HCT116 (cell line): ENCODE data around the gene NFIA. TPM values are rescaled to one million over a fixed set of nuclear protein-coding genes. Genes with fewer than 3 reads are reported as not detected.
A peak's percentile ranks its signal among the peaks of the same experiment; 100 is the strongest.

ENCODE experiments used
- ATAC-seq: fragments of 200-7000 bp; cut with Tn5 transposase; 2 replicates; pipeline ENCODE4 v1.9.1; 2020; ENCODE audit warnings: mild to moderate bottlenecking, moderate library complexity
- BruUV-seq: library from RNA; stranded (reverse); fragments of 400-500 nt; replicated peaks from 2 replicates; lab custom pipeline; 2021; lab: Mats Ljungman, UMichigan
- CTCF ChIA-PET: fragments of 300-600 bp; sonication (Branson Sonifier 250); formaldehyde crosslinking; loops from one replicate; lab custom pipeline; 2021; ENCODE audit warnings: antibody characterized with exemption; lab: Charles Lee
- POLR2A ChIA-PET: fragments of 300-600, 350-600 bp; sonication (Branson Sonifier 250); formaldehyde crosslinking; loops from one replicate; lab custom pipeline; 2021; ENCODE audit warnings: antibody characterized with exemption; lab: Charles Lee
- RAD21 ChIA-PET, 2 experiments: fragments of 300-600 bp; sonication (Branson Sonifier 250); formaldehyde crosslinking; loops; one replicate each; lab custom pipeline; 2023; ENCODE audit warnings: low total read pairs in 2 of 2; ENCODE audit not compliant: uncharacterized antibody in 2 of 2, unreplicated experiment in 2 of 2, low non-redundant PET in 1 of 2; lab: Charles Lee
- DNase-seq: peaks from one replicate; pipeline ENCODE4 v3.0.0-alpha.2; 2010; ENCODE audit warnings: low read depth, low spot score
- H2AFZ ChIP-seq: fragments of 200-600 bp; shearing (Covaris generic), sonication (generic); 2 replicates; pipeline ENCODE4 v1.6.1; 2017; ENCODE audit warnings: low read depth, mixed run types, mixed read lengths, antibody characterized with exemption, low read length; ENCODE audit not compliant: poor library complexity, severe bottlenecking
- H3K27ac ChIP-seq: 2 replicates; pipeline ENCODE4 v1.5.1; 2012; ENCODE audit warnings: low read depth, low read length
- H3K27me3 ChIP-seq: fragments of 200-600 bp; sonication (generic); 2 replicates; pipeline ENCODE4 v1.6.1; 2016; ENCODE audit warnings: mixed run types, low read length, mixed read lengths; ENCODE audit not compliant: insufficient read depth
- H3K36me3 ChIP-seq, 2 experiments: fragments of 200-500 bp in 1 of 2; fragments of 200-600 bp in 1 of 2; sonication (Bioruptor generic) in 1 of 2; sonication (generic) in 1 of 2; 2 replicates each; pipeline versions ENCODE4 v1.5.1 to v1.6.1; 2014 to 2016; ENCODE audit warnings: low read length in 2 of 2, inconsistent platforms in 1 of 2, mixed read lengths in 1 of 2, mixed run types in 1 of 2; ENCODE audit not compliant: insufficient read depth in 2 of 2, control insufficient read depth in 1 of 2
- H3K4me1 ChIP-seq, 2 experiments: fragments of 200-600 bp in 1 of 2; sonication (generic) in 1 of 2; 2 replicates each; pipeline versions ENCODE4 v1.5.1 to v1.6.1; 2012 to 2017; ENCODE audit warnings: low read length in 2 of 2, inconsistent platforms in 1 of 2, mild to moderate bottlenecking in 1 of 2, mixed read lengths in 1 of 2, mixed run types in 1 of 2, moderate library complexity in 1 of 2; ENCODE audit not compliant: insufficient read depth in 2 of 2, control insufficient read depth in 1 of 2
- H3K4me2 ChIP-seq: fragments of 200-600 bp; sonication (generic); 2 replicates; pipeline ENCODE4 v1.6.1; 2017; ENCODE audit warnings: mixed run types, low read length, mixed read lengths
- H3K4me3 ChIP-seq, 2 experiments: fragments of 200-600 bp in 1 of 2; sonication (generic) in 1 of 2; replicated peaks in 1 of 2; 2 replicates each; pipeline ENCODE4 v1.5.1; 2011 to 2016; ENCODE audit warnings: low read length in 2 of 2, control low read depth in 1 of 2, low read depth in 1 of 2, mild to moderate bottlenecking in 1 of 2, mixed read lengths in 1 of 2, mixed run types in 1 of 2
- H3K79me2 ChIP-seq: fragments of 200-600 bp; sonication (generic); 2 replicates; pipeline ENCODE4 v1.6.1; 2017; ENCODE audit warnings: mild to moderate bottlenecking, mixed run types, low read length, moderate library complexity, mixed read lengths; ENCODE audit not compliant: insufficient read depth
- H3K9ac ChIP-seq: fragments of 200-600 bp; sonication (generic); 2 replicates; pipeline ENCODE4 v1.6.1; 2016; ENCODE audit warnings: low read length, mixed read lengths
- H3K9me2 ChIP-seq: fragments of 200-600 bp; sonication (generic), shearing (Covaris generic); 2 replicates; pipeline ENCODE4 v1.6.1; 2017; ENCODE audit warnings: mixed run types, mild to moderate bottlenecking, moderate library complexity; ENCODE audit not compliant: insufficient read depth
- H3K9me3 ChIP-seq, 2 experiments: fragments of 200-500 bp in 1 of 2; fragments of 200-600 bp in 1 of 2; sonication (Bioruptor generic) in 1 of 2; sonication (generic) in 1 of 2; 2 replicates each; pipeline ENCODE4 v1.6.1; 2014 to 2017; ENCODE audit warnings: low read length in 2 of 2, mixed read lengths in 2 of 2, inconsistent platforms in 1 of 2, low read depth in 1 of 2, mild to moderate bottlenecking in 1 of 2, mixed run types in 1 of 2, moderate library complexity in 1 of 2; ENCODE audit not compliant: control insufficient read depth in 1 of 2, insufficient read depth in 1 of 2
- H4K20me1 ChIP-seq: fragments of 200-600 bp; sonication (generic), shearing (Covaris generic); 2 replicates; pipeline ENCODE4 v1.6.1; 2017; ENCODE audit warnings: mixed run types, mild to moderate bottlenecking, moderate library complexity; ENCODE audit not compliant: insufficient read depth
- CBX3 ChIP-seq: IDR thresholded peaks from 2 replicates; pipeline ENCODE4 v1.6.1; 2012; ENCODE audit warnings: low read depth
- CEBPB ChIP-seq: IDR thresholded peaks from 2 replicates; pipeline ENCODE4 v1.6.1; 2012; ENCODE audit warnings: low read depth
- FOSL1 ChIP-seq: IDR thresholded peaks from 2 replicates; pipeline ENCODE4 v1.6.1; 2012; ENCODE audit warnings: low read depth
- POLR2A ChIP-seq: IDR thresholded peaks from 2 replicates; pipeline ENCODE4 v1.7.0; 2011; ENCODE audit warnings: borderline replicate concordance; ENCODE audit not compliant: insufficient read depth, insufficient read length; ENCODE audit errors: extremely low read depth
- RAD21 ChIP-seq: IDR thresholded peaks from 2 replicates; pipeline ENCODE4 v1.6.1; 2012; ENCODE audit warnings: low read depth, mild to moderate bottlenecking
- ZFX ChIP-seq: fragments of 450-650 bp; IDR thresholded peaks from 2 replicates; pipeline ENCODE4 v1.6.1; 2017
- ZNF274 ChIP-seq: fragments of 200-500 bp; sonication (Bioruptor generic); IDR thresholded peaks from 2 replicates; pipeline ENCODE4 v1.6.1; 2014; ENCODE audit warnings: mild to moderate bottlenecking, low read depth, low read length, inconsistent platforms
- intact Hi-C: fragments of 100-400 bp; cut with micrococcal nuclease; formaldehyde crosslinking; loops from 2 replicates; pipeline ENCODE4 v1.10.0; 2022
- total RNA-seq: library from RNA; stranded (reverse); gene quantifications from one replicate; pipeline ENCODE4 v1.2.1, GENCODE V29; 2021; ENCODE audit not compliant: unreplicated experiment
- TF ChIP-seq, protein P1 (sequence below): IDR thresholded peaks from 2 replicates; pipeline ENCODE4 v1.6.1; 2011; ENCODE audit warnings: mild to moderate bottlenecking, low read length, moderate library complexity; ENCODE audit not compliant: insufficient replicate concordance; ENCODE audit errors: extremely low read depth
- TF ChIP-seq, protein P2 (sequence below): IDR thresholded peaks from 2 replicates; pipeline ENCODE4 v1.6.1; 2012
- TF ChIP-seq, protein P3 (sequence below), 3 experiments: fragments of 200-600 bp in 1 of 3; sonication (generic) in 1 of 3; IDR thresholded peaks in 2 of 3; conservative IDR thresholded peaks in 1 of 3; 2 replicates each; pipeline ENCODE4 v1.5.1; 2012 to 2017; ENCODE audit warnings: low read depth in 2 of 3, low read length in 2 of 3, antibody characterized with exemption in 1 of 3, borderline replicate concordance in 1 of 3, control low read depth in 1 of 3, mild to moderate bottlenecking in 1 of 3, mixed read lengths in 1 of 3, mixed run types in 1 of 3, moderate library complexity in 1 of 3; ENCODE audit not compliant: insufficient read depth in 1 of 3

The NFIA gene
- total RNA-seq, 1 experiment from 2014 or later = 17.2 TPM

GRCh38 chr1:61453111-61453961 lies 371.0 kb downstream of the NFIA start:
- CTCF ChIA-PET = interaction anchor here (0.6 to 2.4 kb wide), 6 partner anchors 9 to 1482 kb away, joined by 3 to 16 read pairs (median 4); no protein-coding TSS in a partner anchor
- H2AFZ ChIP-seq = no peak overlapping the region

More at GRCh38 chr1:61453111-61453961, 371.0 kb downstream of the NFIA start:
- Histone ChIP-seq H3K9ac (no peak overlapping the region), H3K79me2 (no peaks in the 10 kb centered on the region), H3K9me2 (no peaks in the 10 kb centered on the region), H3K4me1 (peaks cover 0 to 3% of the 10 kb centered on the region in 2 experiments; a peak in 1 of 4 replicates), H3K36me3 (no peaks in the 10 kb centered on the region), H3K27ac (no peak overlapping the region), H4K20me1 (no peaks in the 10 kb centered on the region), H3K4me2 (no peak overlapping the region), H3K9me3 (no peaks in the 10 kb centered on the region), H3K27me3 (no peaks in the 10 kb centered on the region), H3K4me3 (no peak overlapping the region)
- DNase-seq (peak; percentile 57), ATAC-seq (peak; percentile 91)
- TF ChIP-seq RAD21 = peak; percentile 84
- no peak for TF ChIP-seq POLR2A
- no peak for TF ChIP-seq CBX3
- TF ChIP-seq, protein P1, sequence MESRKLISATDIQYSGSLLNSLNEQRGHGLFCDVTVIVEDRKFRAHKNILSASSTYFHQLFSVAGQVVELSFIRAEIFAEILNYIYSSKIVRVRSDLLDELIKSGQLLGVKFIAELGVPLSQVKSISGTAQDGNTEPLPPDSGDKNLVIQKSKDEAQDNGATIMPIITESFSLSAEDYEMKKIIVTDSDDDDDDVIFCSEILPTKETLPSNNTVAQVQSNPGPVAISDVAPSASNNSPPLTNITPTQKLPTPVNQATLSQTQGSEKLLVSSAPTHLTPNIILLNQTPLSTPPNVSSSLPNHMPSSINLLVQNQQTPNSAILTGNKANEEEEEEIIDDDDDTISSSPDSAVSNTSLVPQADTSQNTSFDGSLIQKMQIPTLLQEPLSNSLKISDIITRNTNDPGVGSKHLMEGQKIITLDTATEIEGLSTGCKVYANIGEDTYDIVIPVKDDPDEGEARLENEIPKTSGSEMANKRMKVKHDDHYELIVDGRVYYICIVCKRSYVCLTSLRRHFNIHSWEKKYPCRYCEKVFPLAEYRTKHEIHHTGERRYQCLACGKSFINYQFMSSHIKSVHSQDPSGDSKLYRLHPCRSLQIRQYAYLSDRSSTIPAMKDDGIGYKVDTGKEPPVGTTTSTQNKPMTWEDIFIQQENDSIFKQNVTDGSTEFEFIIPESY = no peak
- no peak for TF ChIP-seq ZNF274
- TF ChIP-seq, protein P2, sequence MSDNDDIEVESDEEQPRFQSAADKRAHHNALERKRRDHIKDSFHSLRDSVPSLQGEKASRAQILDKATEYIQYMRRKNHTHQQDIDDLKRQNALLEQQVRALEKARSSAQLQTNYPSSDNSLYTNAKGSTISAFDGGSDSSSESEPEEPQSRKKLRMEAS = no peak
- TF ChIP-seq, protein P3, sequence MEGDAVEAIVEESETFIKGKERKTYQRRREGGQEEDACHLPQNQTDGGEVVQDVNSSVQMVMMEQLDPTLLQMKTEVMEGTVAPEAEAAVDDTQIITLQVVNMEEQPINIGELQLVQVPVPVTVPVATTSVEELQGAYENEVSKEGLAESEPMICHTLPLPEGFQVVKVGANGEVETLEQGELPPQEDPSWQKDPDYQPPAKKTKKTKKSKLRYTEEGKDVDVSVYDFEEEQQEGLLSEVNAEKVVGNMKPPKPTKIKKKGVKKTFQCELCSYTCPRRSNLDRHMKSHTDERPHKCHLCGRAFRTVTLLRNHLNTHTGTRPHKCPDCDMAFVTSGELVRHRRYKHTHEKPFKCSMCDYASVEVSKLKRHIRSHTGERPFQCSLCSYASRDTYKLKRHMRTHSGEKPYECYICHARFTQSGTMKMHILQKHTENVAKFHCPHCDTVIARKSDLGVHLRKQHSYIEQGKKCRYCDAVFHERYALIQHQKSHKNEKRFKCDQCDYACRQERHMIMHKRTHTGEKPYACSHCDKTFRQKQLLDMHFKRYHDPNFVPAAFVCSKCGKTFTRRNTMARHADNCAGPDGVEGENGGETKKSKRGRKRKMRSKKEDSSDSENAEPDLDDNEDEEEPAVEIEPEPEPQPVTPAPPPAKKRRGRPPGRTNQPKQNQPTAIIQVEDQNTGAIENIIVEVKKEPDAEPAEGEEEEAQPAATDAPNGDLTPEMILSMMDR (IDR thresholded peaks at IDR 0.05 in 2 of 3, conservative IDR thresholded peaks at IDR 0.05 in 1 of 3; ENCODE audit: borderline replicate concordance in 1 of 3, insufficient read depth in 1 of 3, low read depth in 2 of 3, low read length in 2 of 3) = peak; percentile 76 to 89 (median 80)
- no peak for TF ChIP-seq FOSL1
- TF ChIP-seq CEBPB = peak; percentile 25; the same call in 1 of the 2 replicates
- TF ChIP-seq ZFX = no peak
- intact Hi-C loops = loop anchor here (1.0 to 10.0 kb wide), 6 partner anchors 399 to 1299 kb away; no protein-coding TSS in a partner anchor
- BruUV-seq = no TSS peak
- POLR2A ChIA-PET = no interaction called here
- RAD21 ChIA-PET = no interaction called here
